Measurements from ENCODE around the gene MRTFA.

MRTFA gene

DNA sequence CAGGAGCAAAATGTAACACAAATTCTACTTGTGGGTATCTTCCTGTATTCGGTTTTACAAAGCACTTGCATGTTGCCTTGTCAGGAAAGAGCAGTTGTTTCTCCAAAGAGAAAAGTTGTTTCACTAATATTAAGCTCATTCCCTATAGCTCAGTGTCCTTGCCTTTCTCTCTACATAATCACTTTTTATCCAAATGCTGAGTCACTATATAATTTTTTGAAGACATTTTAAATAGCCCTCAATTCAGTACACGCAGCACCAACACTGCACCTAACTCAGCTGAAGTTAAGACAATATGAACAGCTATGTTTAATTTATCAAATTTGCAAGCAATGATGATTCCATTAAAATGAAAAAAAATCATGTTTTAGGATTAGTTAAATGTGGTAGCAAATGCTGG is 14.5 kb upstream of the MRTFA start:
- TF ChIP-seq, protein P1, sequence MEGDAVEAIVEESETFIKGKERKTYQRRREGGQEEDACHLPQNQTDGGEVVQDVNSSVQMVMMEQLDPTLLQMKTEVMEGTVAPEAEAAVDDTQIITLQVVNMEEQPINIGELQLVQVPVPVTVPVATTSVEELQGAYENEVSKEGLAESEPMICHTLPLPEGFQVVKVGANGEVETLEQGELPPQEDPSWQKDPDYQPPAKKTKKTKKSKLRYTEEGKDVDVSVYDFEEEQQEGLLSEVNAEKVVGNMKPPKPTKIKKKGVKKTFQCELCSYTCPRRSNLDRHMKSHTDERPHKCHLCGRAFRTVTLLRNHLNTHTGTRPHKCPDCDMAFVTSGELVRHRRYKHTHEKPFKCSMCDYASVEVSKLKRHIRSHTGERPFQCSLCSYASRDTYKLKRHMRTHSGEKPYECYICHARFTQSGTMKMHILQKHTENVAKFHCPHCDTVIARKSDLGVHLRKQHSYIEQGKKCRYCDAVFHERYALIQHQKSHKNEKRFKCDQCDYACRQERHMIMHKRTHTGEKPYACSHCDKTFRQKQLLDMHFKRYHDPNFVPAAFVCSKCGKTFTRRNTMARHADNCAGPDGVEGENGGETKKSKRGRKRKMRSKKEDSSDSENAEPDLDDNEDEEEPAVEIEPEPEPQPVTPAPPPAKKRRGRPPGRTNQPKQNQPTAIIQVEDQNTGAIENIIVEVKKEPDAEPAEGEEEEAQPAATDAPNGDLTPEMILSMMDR (IDR thresholded peaks at IDR 0.05; ENCODE audit: insufficient read depth, low read length, poor library complexity, severe bottlenecking): no peak
- no peak for DNase-seq (ENCODE audit: extremely low read depth, insufficient read length)
- no peaks in the 10 kb centered on the region for H3K27me3 ChIP-seq (replicated peaks; ENCODE audit: control insufficient read depth, insufficient read depth, low read length)
- no peaks in the 10 kb centered on the region for H3K36me3 ChIP-seq (ENCODE audit: control insufficient read depth, insufficient read depth, low read length)
- H3K4me3 ChIP-seq (replicated peaks; ENCODE audit: low read depth, low read length): no peak overlapping the region; the same call in 1 of the 2 replicates

DNA sequence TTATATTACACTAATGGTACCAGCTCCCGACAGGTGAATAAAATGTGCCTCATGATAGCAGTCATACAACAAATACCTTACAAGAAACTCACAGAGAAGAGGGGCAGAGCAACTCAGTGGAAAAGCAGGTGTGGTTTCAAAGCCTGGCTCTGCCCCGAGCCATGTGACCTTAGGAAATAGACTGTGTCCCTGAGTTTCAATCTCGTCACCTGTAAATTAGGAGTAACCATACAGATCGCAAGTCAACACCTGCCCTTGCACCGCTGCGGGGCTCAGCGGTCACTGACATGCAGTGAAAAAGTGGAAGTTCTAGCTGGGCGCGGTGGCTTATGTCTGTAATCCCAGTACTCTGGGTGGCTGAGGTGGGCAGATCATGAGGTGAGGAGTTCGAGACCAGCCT is 11.9 kb upstream of the MRTFA start:
- no peak overlapping the region for H3K4me3 ChIP-seq (replicated peaks; ENCODE audit: low read depth, low read length)
- TF ChIP-seq, protein P1 (IDR thresholded peaks at IDR 0.05; ENCODE audit: insufficient read depth, low read length, poor library complexity, severe bottlenecking): no peak
- H3K27me3 ChIP-seq (replicated peaks; ENCODE audit: control insufficient read depth, insufficient read depth, low read length): no peaks in the 10 kb centered on the region
- no peaks in the 10 kb centered on the region for H3K36me3 ChIP-seq (ENCODE audit: control insufficient read depth, insufficient read depth, low read length)
- no peak for DNase-seq (ENCODE audit: extremely low read depth, insufficient read length)

DNA sequence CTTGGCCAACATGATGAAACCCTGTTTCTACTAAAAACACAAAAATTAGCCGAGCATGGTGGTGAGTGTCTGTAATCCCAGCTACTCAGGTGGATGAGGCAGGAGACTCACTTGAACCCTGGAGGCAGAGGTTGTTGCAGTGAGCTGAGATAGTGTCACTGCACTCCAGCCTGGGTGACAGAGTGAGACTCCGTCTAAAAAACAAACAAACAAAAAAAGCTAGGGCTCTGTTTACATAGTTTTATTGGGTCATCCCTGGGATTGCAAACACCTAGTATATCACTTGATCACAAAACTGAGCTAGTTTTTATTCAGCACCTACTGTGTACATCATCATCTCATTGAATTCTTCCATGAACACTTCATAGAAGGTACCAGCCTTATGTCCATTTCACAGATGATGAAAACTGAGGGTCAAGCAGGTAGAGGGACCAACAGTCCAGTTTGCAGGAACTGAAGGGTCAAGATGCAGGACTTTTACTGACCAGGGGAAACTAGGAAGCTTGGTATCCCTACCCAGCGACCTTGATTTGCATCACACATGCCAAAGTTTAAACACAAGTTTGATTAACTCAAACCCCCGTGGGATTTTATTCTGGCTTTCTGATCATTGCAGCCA is 9.2 kb upstream of the MRTFA start:
- TF ChIP-seq, protein P1 (IDR thresholded peaks at IDR 0.05; ENCODE audit: insufficient read depth, low read length, poor library complexity, severe bottlenecking): no peak
- DNase-seq (ENCODE audit: extremely low read depth, insufficient read length): no peak
- no peaks in the 10 kb centered on the region for H3K27me3 ChIP-seq (replicated peaks; ENCODE audit: control insufficient read depth, insufficient read depth, low read length)
- H3K4me3 ChIP-seq (replicated peaks; ENCODE audit: low read depth, low read length): no peak overlapping the region
- H3K36me3 ChIP-seq (ENCODE audit: control insufficient read depth, insufficient read depth, low read length): no peaks in the 10 kb centered on the region

DNA sequence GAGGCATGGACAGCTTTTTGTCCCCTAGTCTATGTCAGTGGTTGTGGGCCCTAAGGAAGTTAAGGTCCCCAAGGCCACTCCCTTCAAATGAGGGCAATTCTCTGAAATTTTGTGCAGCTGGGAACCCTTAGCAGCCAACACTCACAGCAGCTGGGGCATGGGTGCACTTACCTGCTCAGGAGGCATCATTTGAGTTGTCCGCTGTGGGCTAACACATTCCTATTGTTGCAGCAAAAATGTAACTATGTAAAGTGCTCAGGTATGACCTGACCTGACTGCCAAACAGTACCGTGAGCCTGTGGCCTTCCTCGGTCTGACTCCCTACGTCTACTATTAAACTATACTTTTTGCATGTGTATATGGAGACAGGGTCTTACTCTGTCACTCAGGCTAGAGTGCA is 5.8 kb upstream of the MRTFA start:
- H3K4me3 ChIP-seq (replicated peaks; ENCODE audit: low read depth, low read length): no peak overlapping the region
- DNase-seq (ENCODE audit: extremely low read depth, insufficient read length): no peak
- TF ChIP-seq, protein P1 (IDR thresholded peaks at IDR 0.05; ENCODE audit: insufficient read depth, low read length, poor library complexity, severe bottlenecking): no peak
- no peaks in the 10 kb centered on the region for H3K27me3 ChIP-seq (replicated peaks; ENCODE audit: control insufficient read depth, insufficient read depth, low read length)
- H3K36me3 ChIP-seq (ENCODE audit: control insufficient read depth, insufficient read depth, low read length): no peaks in the 10 kb centered on the region

DNA sequence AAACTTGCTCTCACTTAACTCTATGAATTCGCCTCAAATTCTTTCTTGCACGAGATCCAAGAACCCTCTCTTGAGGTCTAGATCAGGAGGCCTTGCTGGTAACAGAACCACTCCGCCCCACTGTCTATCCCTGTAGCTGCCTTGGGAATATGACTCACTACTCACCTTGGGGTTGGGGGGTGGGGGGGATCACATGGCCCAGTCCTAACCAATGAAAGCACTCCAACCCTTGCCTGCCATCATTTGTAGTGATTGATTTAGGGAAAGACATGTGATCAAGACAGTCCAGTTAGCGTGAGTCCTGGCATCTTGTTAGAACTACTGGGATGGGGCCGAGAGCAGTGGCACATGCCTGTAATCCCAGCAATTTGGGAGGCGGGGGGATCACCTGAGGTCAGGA is 4.8 kb upstream of the MRTFA start:
- no peak overlapping the region for H3K4me3 ChIP-seq (replicated peaks; ENCODE audit: low read depth, low read length)
- no peaks in the 10 kb centered on the region for H3K36me3 ChIP-seq (ENCODE audit: control insufficient read depth, insufficient read depth, low read length)
- TF ChIP-seq, protein P1 (IDR thresholded peaks at IDR 0.05; ENCODE audit: insufficient read depth, low read length, poor library complexity, severe bottlenecking): no peak
- no peak for DNase-seq (ENCODE audit: extremely low read depth, insufficient read length)
- no peaks in the 10 kb centered on the region for H3K27me3 ChIP-seq (replicated peaks; ENCODE audit: control insufficient read depth, insufficient read depth, low read length)

DNA sequence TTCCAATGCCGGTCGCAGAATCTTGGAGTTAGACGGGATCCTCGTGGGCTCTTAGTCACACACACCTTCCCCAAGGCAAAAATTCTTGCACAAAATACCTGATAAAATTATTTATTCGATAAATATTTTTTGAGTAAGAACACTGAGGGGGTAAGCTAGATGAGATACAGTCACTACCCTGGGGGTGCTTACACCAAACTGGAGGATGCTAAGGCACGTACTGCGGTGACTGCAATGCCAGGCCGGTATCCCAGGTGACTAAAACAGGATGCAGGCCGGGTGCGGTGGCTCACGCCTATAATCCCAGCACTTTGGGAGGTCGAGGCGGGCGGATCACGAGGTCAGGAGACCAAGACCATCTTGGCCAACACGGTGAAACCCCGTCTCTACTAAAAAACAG is 1.7 kb upstream of the MRTFA start:
- no peak for DNase-seq (ENCODE audit: extremely low read depth, insufficient read length)
- no peak overlapping the region for H3K4me3 ChIP-seq (replicated peaks; ENCODE audit: low read depth, low read length)
- H3K27me3 ChIP-seq (replicated peaks; ENCODE audit: control insufficient read depth, insufficient read depth, low read length): no peaks in the 10 kb centered on the region
- H3K36me3 ChIP-seq (ENCODE audit: control insufficient read depth, insufficient read depth, low read length): no peaks in the 10 kb centered on the region
- TF ChIP-seq, protein P1 (IDR thresholded peaks at IDR 0.05; ENCODE audit: insufficient read depth, low read length, poor library complexity, severe bottlenecking): no peak

Data from GM06990 (cell line).